Activated CD8-positive, alpha-beta T cell treated with anti-CD3 and anti-CD28 coated beads, Interleukin-2, amount 10 ng/mL, durations not matched to agents 7 days and 5 days (primary cell): ENCODE measurements around the gene TRAPPC14. TPM values are rescaled to one million over a fixed set of nuclear protein-coding genes. Genes with fewer than 3 reads are reported as not detected.
A peak's percentile ranks its signal among the peaks of the same experiment; 100 is the strongest.

Experiments
- ATAC-seq: fragments of 150-1000 bp; cut with Tn5 transposase; one replicate; pipeline ENCODE4 v1.10.0; 2021; ENCODE audit warnings: moderate library complexity
- CTCF ChIA-PET: fragments of 350-600 bp; sonication (Branson Sonifier 250); formaldehyde crosslinking; loops from one replicate; lab custom pipeline; 2021; ENCODE audit warnings: antibody characterized with exemption; lab: Charles Lee
- POLR2A ChIA-PET: fragments of 350-600 bp; sonication (Branson Sonifier 250); formaldehyde crosslinking; loops from one replicate; lab custom pipeline; 2021; ENCODE audit warnings: antibody characterized with exemption; lab: Charles Lee
- DNase-seq: peaks from one replicate; pipeline ENCODE4 v3.0.0-alpha.2; 2020
- H3K27ac Mint-ChIP-seq: one replicate; pipeline ENCODE4 v1.8.0; 2021; ENCODE audit warnings: mild to moderate bottlenecking, mixed read lengths
- H3K27me3 Mint-ChIP-seq: one replicate; pipeline ENCODE4 v1.8.0; 2021; ENCODE audit warnings: low read depth, mixed read lengths
- H3K36me3 Mint-ChIP-seq: one replicate; pipeline ENCODE4 v1.8.0; 2021; ENCODE audit warnings: low read depth, mixed read lengths
- H3K4me1 Mint-ChIP-seq: one replicate; pipeline ENCODE4 v1.8.0; 2021; ENCODE audit warnings: low read depth, mixed read lengths
- H3K4me3 Mint-ChIP-seq: one replicate; pipeline ENCODE4 v1.8.0; 2021; ENCODE audit warnings: mild to moderate bottlenecking, mixed read lengths
- H3K9me3 Mint-ChIP-seq: one replicate; pipeline ENCODE4 v1.8.0; 2022; ENCODE audit warnings: mixed read lengths; ENCODE audit not compliant: insufficient read depth
- total RNA-seq, 2 experiments: library from RNA; stranded (reverse); gene quantifications; one replicate each; pipeline ENCODE4 v1.2.3, GENCODE V29; 2021

TRAPPC14 gene
- total RNA-seq, 2 experiments from 2014 or later = 42.7 to 44.0 TPM

DNA sequence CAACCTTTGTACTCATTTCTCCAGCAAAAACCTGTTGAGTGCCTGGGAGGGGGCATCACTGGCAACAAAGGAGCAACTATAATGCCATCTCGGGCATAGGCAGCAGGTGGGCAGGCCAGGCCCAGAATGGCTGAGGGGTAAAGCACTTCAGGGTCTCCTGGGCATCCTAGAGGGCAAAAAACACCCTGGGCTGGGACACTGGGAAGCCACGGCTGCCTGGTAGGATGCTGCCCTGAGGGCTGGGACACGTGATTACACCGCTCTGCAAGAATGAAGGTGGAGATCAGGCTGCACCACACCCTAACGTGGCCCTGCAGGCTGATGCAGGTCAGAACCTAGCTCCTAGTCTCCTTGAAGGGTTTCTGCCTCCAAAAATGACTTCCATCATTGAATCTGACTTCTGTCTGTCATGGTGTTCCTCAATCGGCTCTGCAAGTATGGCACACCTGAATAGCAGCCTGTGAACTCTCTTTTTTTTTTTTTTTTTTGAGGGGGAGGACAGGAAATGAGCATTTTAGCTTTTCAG is 4.5 kb upstream of the TRAPPC14 start:
- POLR2A ChIA-PET = interaction anchor here (1.0 kb wide), 1 partner anchor 32 kb away, joined by 4 read pairs; no protein-coding TSS in a partner anchor
- Mint-ChIP-seq H3K9me3 (no peaks in the 10 kb centered on the region), H3K36me3 (no peaks in the 10 kb centered on the region), H3K4me1 (peaks cover 65% of the 10 kb centered on the region), H3K27ac (peak overlapping the region; percentile 87), H3K4me3 (peak overlapping the region; percentile 35), H3K27me3 (no peaks in the 10 kb centered on the region)
- DNase-seq (no peak), ATAC-seq (peak; percentile 27)
- CTCF ChIA-PET = interaction anchor here (0.7 to 1.0 kb wide), 2 partner anchors 30 to 54 kb away, joined by 3 read pairs; no protein-coding TSS in a partner anchor

DNA sequence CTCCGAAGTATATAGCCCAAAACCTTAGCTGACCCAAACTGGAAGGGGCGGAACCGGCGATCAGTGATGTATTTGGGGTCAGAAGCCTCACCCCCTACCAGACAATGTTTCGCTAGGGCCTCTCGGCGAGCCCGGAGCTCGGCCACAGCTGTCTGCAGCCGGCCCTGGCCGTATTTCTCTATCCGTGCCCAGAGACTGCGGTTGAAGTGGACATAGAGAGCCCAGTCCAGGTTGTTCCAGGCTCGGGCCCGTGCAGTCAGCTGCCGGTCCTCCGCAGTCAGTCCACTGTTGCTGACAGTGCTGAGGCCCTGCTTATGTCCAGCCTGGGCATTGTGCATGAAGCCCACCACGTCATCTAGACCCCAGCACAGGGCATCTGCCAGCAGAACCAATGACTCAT is 1.5 kb upstream of the TRAPPC14 start:
- peak overlapping the region; percentile 80 for H3K4me3 Mint-ChIP-seq
- H3K27ac Mint-ChIP-seq = no peak overlapping the region
- H3K36me3 Mint-ChIP-seq = peaks cover 26% of the 10 kb centered on the region
- H3K27me3 Mint-ChIP-seq = no peaks in the 10 kb centered on the region
- DNase-seq (no peak), ATAC-seq (no peak)
- H3K4me1 Mint-ChIP-seq = peaks cover 63% of the 10 kb centered on the region
- no peaks in the 10 kb centered on the region for H3K9me3 Mint-ChIP-seq
- CTCF ChIA-PET = interaction anchor here (0.8 to 1.9 kb wide), 3 partner anchors 8 to 57 kb away, joined by 3 to 9 read pairs (median 4); partner anchors contain the start of gene GAL3ST4
- POLR2A ChIA-PET = interaction anchor here (1.9 kb wide), 1 partner anchor 11 kb away, joined by 12 read pairs; the partner anchor contains the start of gene LAMTOR4

DNA sequence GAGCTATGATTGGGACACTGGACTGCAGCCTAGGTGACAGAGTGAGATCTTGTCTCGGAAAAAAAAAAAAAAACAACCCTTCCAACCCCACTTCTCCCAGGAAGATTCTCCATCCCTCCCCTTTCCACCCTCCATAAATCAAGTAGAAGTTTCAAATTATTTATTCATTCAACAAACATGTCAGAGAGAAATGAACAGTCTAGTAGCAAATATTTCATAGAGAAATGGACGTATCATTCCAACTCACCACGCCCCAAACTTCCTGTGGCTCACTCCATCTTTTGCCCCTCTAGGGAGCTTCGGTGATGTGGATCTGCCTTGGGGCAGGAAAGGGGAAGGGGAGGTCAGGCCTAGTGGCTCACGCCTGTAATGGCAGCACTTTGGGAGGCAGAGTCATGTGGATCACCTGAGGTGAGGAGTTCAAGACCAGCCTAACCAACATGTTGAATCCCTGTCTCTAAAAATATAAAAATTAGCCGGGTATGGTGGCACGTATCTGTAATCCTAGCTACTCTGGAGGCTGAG is 638 bp upstream of the TRAPPC14 start:
- POLR2A ChIA-PET = interaction anchor here (0.6 to 1.9 kb wide), 2 partner anchors 10 to 49 kb away, joined by 4 to 12 read pairs; partner anchors contain the start of gene LAMTOR4
- peak overlapping the region; percentile 80 for H3K4me3 Mint-ChIP-seq
- H3K4me1 Mint-ChIP-seq = peaks cover 62% of the 10 kb centered on the region

DNA sequence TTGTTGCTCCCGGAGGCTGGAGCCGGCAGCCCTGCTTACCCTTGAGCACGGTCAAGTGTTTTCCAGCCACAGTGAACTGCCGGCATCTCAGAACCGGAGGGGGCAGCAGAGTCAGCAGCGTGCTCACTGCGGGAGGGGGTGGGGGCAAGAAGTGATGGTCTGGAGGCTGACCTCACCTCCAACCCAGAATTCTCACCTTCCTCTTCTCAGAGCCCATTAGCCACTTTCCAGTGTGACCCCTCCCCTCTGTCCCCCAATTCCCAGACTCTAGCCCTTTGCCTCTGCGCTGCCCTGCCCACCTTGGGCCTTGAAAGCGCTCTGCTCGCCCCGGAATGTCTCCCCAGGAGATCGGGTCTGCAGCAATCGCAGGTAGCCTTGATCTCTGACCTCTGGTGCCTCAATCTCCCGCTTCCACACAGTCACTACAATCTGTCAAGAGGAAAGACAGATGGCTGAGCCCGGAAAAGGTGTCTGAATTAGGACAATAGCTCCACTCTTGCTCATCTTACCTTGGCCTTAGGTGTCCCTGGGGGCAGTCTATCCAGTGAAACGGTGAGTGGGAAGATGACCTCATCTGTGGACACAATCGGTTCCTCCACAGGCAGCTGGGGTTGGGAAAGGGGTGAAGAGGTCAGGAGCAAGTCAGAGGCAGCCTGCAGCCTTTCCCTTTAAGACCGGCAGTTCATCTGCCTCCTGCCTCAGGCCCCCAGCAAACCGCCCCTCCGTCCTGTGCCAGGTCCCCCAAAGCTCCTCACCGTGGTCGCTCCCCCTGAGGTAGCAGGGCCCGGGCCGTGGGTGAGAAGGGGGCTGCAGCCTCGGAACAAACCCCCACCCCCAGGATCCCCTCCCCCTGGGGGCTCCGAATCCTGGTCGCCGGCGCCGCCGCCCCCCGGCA is 942 bp downstream of the TRAPPC14 start:
- Mint-ChIP-seq H3K27ac (peak overlapping the region; percentile 79), H3K36me3 (peaks cover 43% of the 10 kb centered on the region), H3K4me1 (peaks cover 61% of the 10 kb centered on the region), H3K27me3 (no peaks in the 10 kb centered on the region), H3K9me3 (no peaks in the 10 kb centered on the region), H3K4me3 (peak overlapping the region; percentile 79)
- DNase-seq (peak; percentile 35), ATAC-seq (peak; percentile 10)
- ChIA-PET CTCF (interaction anchor here (0.7 to 4.6 kb wide), 9 partner anchors 9 to 187 kb away, joined by 3 to 27 read pairs (median 5); partner anchors contain the start of genes GAL3ST4, GPC2, LAMTOR4 and STAG3), POLR2A (interaction anchor here (0.8 to 1.8 kb wide), 3 partner anchors 9 to 271 kb away, joined by 3 to 10 read pairs (median 4); partner anchors contain the start of genes LAMTOR4 and ZCWPW1)

More for the DNA sequence above, 638 bp upstream of the TRAPPC14 start:
- no peaks in the 10 kb centered on the region for H3K27me3 Mint-ChIP-seq
- no peaks in the 10 kb centered on the region for H3K9me3 Mint-ChIP-seq
- no peak for DNase-seq
- peak overlapping the region; percentile 83 for H3K27ac Mint-ChIP-seq
- H3K36me3 Mint-ChIP-seq = peaks cover 30% of the 10 kb centered on the region
- CTCF ChIA-PET = interaction anchor here (1.2 to 4.6 kb wide), 4 partner anchors 8 to 58 kb away, joined by 3 to 27 read pairs (median 6); partner anchors contain the start of gene GAL3ST4
- no peak for ATAC-seq

DNA sequence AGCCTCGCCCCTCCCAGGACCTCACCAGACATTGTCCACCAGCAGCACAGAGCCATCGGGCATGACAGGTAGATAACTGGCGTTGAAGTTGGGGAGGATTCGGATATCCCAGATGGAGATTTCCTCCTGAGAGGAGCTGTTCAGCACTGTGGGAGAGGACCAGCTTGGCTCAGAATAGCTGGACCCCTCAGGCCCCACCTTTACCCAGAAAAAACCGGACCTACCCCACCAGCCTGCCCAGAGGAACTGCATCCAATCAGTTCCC is 1.5 kb downstream of the TRAPPC14 start:
- Mint-ChIP-seq H3K36me3 (peaks cover 49% of the 10 kb centered on the region), H3K9me3 (no peaks in the 10 kb centered on the region), H3K4me1 (peaks cover 63% of the 10 kb centered on the region), H3K27ac (peak overlapping the region; percentile 81), H3K4me3 (peak overlapping the region; percentile 79), H3K27me3 (no peaks in the 10 kb centered on the region)
- ATAC-seq = no peak
- POLR2A ChIA-PET = interaction anchor here (0.5 to 1.8 kb wide), 4 partner anchors 8 to 272 kb away, joined by 3 to 10 read pairs (median 4); partner anchors contain the start of genes LAMTOR4 and ZCWPW1
- CTCF ChIA-PET = interaction anchor here (0.7 to 4.6 kb wide), 10 partner anchors 8 to 188 kb away, joined by 3 to 27 read pairs (median 5); partner anchors contain the start of genes GAL3ST4, GPC2, LAMTOR4 and STAG3
- no peak for DNase-seq

DNA sequence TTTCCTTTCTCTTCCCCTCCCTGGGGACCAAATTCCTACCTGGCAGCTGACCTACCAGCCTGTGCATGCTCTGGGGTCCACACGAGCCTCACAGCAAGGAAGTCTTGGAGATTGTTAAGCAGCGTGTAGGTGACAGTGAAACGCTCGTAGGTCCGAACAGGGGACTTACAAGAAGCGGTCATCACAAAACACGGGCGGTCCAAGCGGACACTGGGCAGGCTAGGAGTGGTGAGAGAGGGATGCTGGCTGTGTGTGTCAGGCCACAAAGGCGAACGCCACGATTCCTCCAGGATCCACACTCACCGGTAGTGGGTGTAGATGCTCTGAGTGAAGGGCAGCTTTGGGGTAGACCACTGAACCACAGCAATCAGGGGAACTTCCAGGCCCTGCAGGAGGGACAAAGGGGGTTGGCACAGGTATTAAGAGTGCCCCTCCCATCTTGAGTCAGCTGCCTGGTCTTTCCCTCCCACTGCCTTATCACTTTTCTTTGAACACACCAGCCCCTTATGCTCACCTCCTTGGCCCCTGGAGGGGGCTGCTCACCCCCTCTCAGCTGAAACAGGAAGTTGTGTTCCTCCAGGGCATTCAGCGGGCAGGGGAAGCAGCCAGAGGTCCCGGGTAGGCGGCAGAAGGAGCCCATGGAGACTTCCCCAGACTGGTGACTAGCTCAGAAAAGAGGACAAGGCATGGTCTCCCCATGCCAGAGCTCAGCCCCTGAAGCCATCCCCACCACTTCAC is 2.0 kb downstream of the TRAPPC14 start:
- peaks cover 54% of the 10 kb centered on the region for H3K36me3 Mint-ChIP-seq
- peak overlapping the region; percentile 81 for H3K27ac Mint-ChIP-seq
- H3K27me3 Mint-ChIP-seq = no peaks in the 10 kb centered on the region
- no peak for DNase-seq
- CTCF ChIA-PET = interaction anchor here (0.7 to 4.6 kb wide), 10 partner anchors 8 to 62 kb away, joined by 3 to 27 read pairs (median 5); partner anchors contain the start of genes GAL3ST4, GPC2, LAMTOR4 and STAG3
- peaks cover 63% of the 10 kb centered on the region for H3K4me1 Mint-ChIP-seq
- no peaks in the 10 kb centered on the region for H3K9me3 Mint-ChIP-seq
- H3K4me3 Mint-ChIP-seq = peak overlapping the region; percentile 79
- peak; percentile 7 for ATAC-seq
- POLR2A ChIA-PET = interaction anchor here (0.5 to 1.8 kb wide), 5 partner anchors 8 to 272 kb away, joined by 3 to 10 read pairs (median 4); partner anchors contain the start of genes LAMTOR4 and ZCWPW1

DNA sequence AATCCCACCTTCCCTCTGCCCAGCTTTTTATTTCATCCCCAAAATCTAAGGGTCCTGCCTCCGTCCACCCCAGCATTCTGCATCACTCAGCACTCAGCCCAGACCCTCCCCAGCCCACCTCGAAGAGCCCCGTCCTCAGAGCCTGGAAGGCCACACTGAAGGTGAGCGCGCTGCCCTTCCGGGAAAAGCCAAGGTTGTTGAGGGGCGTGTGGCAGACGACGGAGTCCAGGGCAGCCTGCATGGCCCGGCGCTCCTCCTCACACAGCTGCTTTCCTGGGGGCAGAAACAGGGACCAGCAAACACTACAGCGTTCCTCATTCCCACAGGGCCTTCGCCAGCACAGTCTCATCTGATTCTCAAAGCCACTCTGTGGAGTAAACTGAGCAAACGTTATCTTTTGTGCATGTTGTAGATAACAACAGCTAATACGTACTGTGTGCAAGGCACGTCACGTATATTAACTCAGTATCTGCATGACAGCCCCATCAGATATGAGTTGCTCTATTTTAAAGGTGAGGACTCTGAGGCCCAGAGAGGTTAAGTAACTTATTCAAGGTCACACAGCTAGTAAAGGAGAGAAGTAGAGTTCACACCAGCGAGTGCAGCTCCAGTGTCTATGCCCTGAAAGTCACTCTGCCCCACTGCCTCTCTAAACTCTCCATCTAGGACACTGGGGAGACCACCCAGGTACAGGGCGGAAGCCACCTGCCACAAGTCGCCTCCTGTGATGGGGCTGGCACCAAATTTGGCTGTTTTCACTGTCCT is 2.8 kb downstream of the TRAPPC14 start:
- ChIA-PET POLR2A (interaction anchor here (0.6 to 1.7 kb wide), 5 partner anchors 12 to 179 kb away, joined by 3 to 4 read pairs (median 3); partner anchors contain the start of genes GPC2 and STAG3), CTCF (interaction anchor here (1.0 to 4.6 kb wide), 7 partner anchors 7 to 63 kb away, joined by 3 to 27 read pairs (median 9); partner anchors contain the start of genes GAL3ST4 and LAMTOR4)
- no peak overlapping the region for H3K4me3 Mint-ChIP-seq

DNA sequence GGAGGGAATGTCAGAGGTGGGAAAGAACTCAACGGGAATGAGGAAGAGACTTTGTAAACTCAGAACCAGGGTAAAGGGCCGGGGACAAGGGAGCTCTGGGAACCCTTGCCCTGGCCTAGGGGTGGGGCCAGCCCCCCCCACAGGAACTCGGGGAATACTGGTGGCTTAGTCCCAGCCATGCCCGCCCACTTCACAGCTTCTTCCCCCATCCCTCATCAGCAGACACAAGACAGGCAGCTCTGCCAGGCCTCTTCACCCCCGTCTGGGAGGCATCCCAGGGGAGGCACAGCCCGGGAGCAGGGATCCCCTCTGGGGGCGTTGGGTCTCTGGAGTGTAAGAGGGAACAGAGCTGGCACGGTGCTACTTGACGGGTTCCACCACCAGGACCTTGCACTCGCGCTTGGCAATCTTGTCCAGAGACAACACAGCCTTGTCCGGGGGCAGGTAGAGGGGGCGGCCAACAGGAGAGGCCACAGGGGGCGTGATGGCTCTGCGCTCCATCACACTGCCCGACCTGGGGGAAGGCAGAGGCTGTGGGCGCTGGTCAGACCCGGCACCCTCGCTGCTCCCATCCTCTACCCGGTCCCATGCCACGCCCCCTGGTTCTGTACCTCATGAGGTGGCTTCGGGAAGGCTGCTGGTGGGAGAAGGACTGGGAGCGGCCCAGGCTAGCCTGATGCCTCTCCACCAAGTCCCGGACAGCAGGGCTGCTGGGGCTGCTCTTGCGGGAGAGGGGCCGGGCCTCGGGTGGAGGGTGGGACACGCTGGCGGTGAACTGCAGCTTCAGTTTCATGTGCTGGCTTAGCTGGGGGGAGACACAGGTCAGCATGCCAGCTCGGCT is 3.7 kb downstream of the TRAPPC14 start:
- CTCF ChIA-PET = interaction anchor here (1.0 to 4.6 kb wide), 3 partner anchors 9 to 35 kb away, joined by 3 to 27 read pairs (median 5); partner anchors contain the start of gene GAL3ST4
- Mint-ChIP-seq H3K27me3 (no peaks in the 10 kb centered on the region), H3K4me3 (no peak overlapping the region), H3K36me3 (peaks cover 64% of the 10 kb centered on the region), H3K9me3 (no peaks in the 10 kb centered on the region), H3K27ac (peak overlapping the region; percentile 34), H3K4me1 (peaks cover 71% of the 10 kb centered on the region)
- DNase-seq = no peak
- no peak for ATAC-seq
- POLR2A ChIA-PET = interaction anchor here (0.8 to 1.7 kb wide), 5 partner anchors 13 to 180 kb away, joined by 3 to 4 read pairs (median 3); partner anchors contain the start of genes AP4M1, GPC2, MCM7 and STAG3

More for the DNA sequence above, 2.8 kb downstream of the TRAPPC14 start:
- ATAC-seq (no peak), DNase-seq (no peak)
- Mint-ChIP-seq H3K4me1 (peaks cover 63% of the 10 kb centered on the region), H3K27ac (peak overlapping the region; percentile 81), H3K9me3 (no peaks in the 10 kb centered on the region), H3K36me3 (peaks cover 56% of the 10 kb centered on the region), H3K27me3 (no peaks in the 10 kb centered on the region)
